ENCODE measurements around the gene TAS1R1.

TAS1R1 gene

DNA sequence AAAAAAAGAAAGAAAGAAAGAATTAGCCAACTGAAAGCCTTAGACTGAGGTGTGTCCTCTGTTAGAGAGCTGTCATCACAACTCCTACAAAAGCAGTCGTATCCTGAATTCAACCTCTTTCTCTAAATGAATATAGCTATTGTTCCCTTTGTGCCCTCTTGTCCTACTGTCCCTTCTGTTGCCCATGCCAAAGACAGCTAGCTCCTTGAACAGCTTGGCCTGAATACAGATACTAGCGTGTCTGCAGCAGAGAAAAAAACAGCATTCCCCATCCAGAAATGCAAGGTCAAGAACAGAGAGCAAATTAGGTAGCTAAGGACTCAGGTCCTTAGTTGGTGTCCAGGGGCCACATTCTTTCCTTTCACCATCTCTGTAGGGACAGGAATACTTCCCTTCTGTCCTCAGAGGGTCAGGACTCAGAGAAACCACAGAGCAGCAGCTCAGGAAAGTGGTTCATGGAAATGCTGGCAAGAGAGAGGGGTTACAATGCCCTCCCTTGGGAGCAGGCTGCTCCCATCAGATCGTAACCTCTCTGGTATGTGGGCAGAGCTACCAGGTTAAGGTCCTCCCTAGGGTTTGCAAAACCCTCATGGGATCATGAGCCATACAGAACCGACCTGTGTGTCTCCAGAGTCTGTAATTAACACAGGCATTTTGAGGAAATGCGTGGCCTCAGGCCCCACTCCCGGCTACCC, 22.9 kb downstream of the TAS1R1 start:
- H3K9me3 ChIP-seq (ENCODE audit: insufficient read depth, low read length, severe bottlenecking), result no peaks in the 10 kb centered on the region
- no peaks in the 10 kb centered on the region for H3K27me3 ChIP-seq (ENCODE audit: insufficient read depth, low read length, poor library complexity)
- H3K9ac ChIP-seq (ENCODE audit: low read depth, low read length), result no peak overlapping the region
- peaks cover 10% of the 10 kb centered on the region; the same call in 1 of the 2 replicates for H3K36me3 ChIP-seq (ENCODE audit: insufficient read depth, low read length)
- H3K4me1 ChIP-seq (ENCODE audit: insufficient read depth, low read length), result peaks cover 31% of the 10 kb centered on the region
- H3K4me3 ChIP-seq (ENCODE audit: low read depth in 1 of 2, low read length in 2 of 2), result no peak overlapping the region
- H3K79me2 ChIP-seq (ENCODE audit: insufficient read depth, low read length), result peaks cover 26% of the 10 kb centered on the region
- ATAC-seq (ENCODE audit: insufficient read depth, low read depth) (no peak), DNase-seq (no peak)
- H3K27ac ChIP-seq (ENCODE audit: low read length), result no peak overlapping the region
- peaks cover 12% of the 10 kb centered on the region for H4K20me1 ChIP-seq (ENCODE audit: insufficient read depth, low read length)
- no peak overlapping the region for H3K4me2 ChIP-seq (ENCODE audit: insufficient read depth, low read length)
- no peak overlapping the region for H2AFZ ChIP-seq (ENCODE audit: low read depth, low read length)
- no peak for TF ChIP-seq EZH2 (IDR thresholded peaks at IDR 0.05; ENCODE audit: borderline replicate concordance, low read depth, low read length, severe bottlenecking)
- TF ChIP-seq, protein P1, sequence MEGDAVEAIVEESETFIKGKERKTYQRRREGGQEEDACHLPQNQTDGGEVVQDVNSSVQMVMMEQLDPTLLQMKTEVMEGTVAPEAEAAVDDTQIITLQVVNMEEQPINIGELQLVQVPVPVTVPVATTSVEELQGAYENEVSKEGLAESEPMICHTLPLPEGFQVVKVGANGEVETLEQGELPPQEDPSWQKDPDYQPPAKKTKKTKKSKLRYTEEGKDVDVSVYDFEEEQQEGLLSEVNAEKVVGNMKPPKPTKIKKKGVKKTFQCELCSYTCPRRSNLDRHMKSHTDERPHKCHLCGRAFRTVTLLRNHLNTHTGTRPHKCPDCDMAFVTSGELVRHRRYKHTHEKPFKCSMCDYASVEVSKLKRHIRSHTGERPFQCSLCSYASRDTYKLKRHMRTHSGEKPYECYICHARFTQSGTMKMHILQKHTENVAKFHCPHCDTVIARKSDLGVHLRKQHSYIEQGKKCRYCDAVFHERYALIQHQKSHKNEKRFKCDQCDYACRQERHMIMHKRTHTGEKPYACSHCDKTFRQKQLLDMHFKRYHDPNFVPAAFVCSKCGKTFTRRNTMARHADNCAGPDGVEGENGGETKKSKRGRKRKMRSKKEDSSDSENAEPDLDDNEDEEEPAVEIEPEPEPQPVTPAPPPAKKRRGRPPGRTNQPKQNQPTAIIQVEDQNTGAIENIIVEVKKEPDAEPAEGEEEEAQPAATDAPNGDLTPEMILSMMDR (IDR thresholded peaks at IDR 0.05; ENCODE audit: borderline replicate concordance, extremely low read depth, low read length, poor library complexity, severe bottlenecking), result no peak

DNA sequence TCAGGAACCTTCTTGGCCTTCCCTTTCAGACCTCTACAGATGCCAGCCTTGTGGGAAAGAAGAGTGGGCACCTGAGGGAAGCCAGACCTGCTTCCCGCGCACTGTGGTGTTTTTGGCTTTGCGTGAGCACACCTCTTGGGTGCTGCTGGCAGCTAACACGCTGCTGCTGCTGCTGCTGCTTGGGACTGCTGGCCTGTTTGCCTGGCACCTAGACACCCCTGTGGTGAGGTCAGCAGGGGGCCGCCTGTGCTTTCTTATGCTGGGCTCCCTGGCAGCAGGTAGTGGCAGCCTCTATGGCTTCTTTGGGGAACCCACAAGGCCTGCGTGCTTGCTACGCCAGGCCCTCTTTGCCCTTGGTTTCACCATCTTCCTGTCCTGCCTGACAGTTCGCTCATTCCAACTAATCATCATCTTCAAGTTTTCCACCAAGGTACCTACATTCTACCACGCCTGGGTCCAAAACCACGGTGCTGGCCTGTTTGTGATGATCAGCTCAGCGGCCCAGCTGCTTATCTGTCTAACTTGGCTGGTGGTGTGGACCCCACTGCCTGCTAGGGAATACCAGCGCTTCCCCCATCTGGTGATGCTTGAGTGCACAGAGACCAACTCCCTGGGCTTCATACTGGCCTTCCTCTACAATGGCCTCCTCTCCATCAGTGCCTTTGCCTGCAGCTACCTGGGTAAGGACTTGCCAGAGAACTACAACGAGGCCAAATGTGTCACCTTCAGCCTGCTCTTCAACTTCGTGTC, 23.7 kb downstream of the TAS1R1 start:
- ATAC-seq (ENCODE audit: insufficient read depth, low read depth) (no peak), DNase-seq (no peak)
- Histone ChIP-seq H3K9ac (ENCODE audit: low read depth, low read length) (peak overlapping the region; percentile 75; the same call in 1 of the 2 replicates), H3K79me2 (ENCODE audit: insufficient read depth, low read length) (peaks cover 26% of the 10 kb centered on the region), H2AFZ (ENCODE audit: low read depth, low read length) (peak overlapping the region; percentile 76), H3K4me3 (ENCODE audit: low read depth in 1 of 2, low read length in 2 of 2) (peak overlapping the region in 1 of 2 experiments; percentile 96; a peak in 1 of 4 replicates), H3K27ac (ENCODE audit: low read length) (peak overlapping the region; percentile 67), H3K36me3 (ENCODE audit: insufficient read depth, low read length) (peaks cover 10% of the 10 kb centered on the region; the same call in 1 of the 2 replicates), H3K4me2 (ENCODE audit: insufficient read depth, low read length) (peak overlapping the region; percentile 100), H3K9me3 (ENCODE audit: insufficient read depth, low read length, severe bottlenecking) (no peaks in the 10 kb centered on the region), H3K27me3 (ENCODE audit: insufficient read depth, low read length, poor library complexity) (no peaks in the 10 kb centered on the region), H4K20me1 (ENCODE audit: insufficient read depth, low read length) (peaks cover 12% of the 10 kb centered on the region), H3K4me1 (ENCODE audit: insufficient read depth, low read length) (peaks cover 31% of the 10 kb centered on the region)
- no peak for TF ChIP-seq EZH2 (IDR thresholded peaks at IDR 0.05; ENCODE audit: borderline replicate concordance, low read depth, low read length, severe bottlenecking)
- TF ChIP-seq, protein P1 (IDR thresholded peaks at IDR 0.05; ENCODE audit: borderline replicate concordance, extremely low read depth, low read length, poor library complexity, severe bottlenecking), result no peak

DNA sequence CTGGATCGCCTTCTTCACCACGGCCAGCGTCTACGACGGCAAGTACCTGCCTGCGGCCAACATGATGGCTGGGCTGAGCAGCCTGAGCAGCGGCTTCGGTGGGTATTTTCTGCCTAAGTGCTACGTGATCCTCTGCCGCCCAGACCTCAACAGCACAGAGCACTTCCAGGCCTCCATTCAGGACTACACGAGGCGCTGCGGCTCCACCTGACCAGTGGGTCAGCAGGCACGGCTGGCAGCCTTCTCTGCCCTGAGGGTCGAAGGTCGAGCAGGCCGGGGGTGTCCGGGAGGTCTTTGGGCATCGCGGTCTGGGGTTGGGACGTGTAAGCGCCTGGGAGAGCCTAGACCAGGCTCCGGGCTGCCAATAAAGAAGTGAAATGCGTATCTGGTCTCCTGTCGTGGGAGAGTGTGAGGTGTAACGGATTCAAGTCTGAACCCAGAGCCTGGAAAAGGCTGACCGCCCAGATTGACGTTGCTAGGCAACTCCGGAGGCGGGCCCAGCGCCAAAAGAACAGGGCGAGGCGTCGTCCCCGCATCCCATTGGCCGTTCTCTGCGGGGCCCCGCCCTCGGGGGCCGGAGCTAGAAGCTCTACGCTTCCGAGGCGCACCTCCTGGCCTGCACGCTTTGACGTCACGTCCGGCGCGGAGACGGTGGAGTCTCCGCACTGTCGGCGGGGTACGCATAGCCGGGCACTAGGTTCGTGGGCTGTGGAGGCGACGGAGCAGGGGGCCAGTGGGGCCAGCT, 24.4 kb downstream of the TAS1R1 start, which contains the start of gene ZBTB48:
Gene ZBTB48 (plus strand): TSS at position 621 of the 745 bp plus-strand sequence. CDS start 616 bp downstream, outside the sequence.
- peak within 1 kb of the TSS; percentile 77 for H2AFZ ChIP-seq (ENCODE audit: low read depth, low read length)
- H3K36me3 ChIP-seq (ENCODE audit: insufficient read depth, low read length), result peaks cover 10% of the 10 kb centered on the region; the same call in 1 of the 2 replicates
- peak; percentile 99 for ATAC-seq (ENCODE audit: insufficient read depth, low read depth)

More for the DNA sequence above, 24.4 kb downstream of the TAS1R1 start, which contains the start of gene ZBTB48:
- H3K9me3 ChIP-seq (ENCODE audit: insufficient read depth, low read length, severe bottlenecking), result no peaks in the 10 kb centered on the region
- peak within 1 kb of the TSS; percentile 75 for H3K9ac ChIP-seq (ENCODE audit: low read depth, low read length)
- TF ChIP-seq, protein P1 (IDR thresholded peaks at IDR 0.05; ENCODE audit: borderline replicate concordance, extremely low read depth, low read length, poor library complexity, severe bottlenecking), result no peak
- no peak for TF ChIP-seq EZH2 (IDR thresholded peaks at IDR 0.05; ENCODE audit: borderline replicate concordance, low read depth, low read length, severe bottlenecking)
- peak within 1 kb of the TSS; percentile 75 to 96; a peak in 3 of 4 replicates for H3K4me3 ChIP-seq (ENCODE audit: low read depth in 1 of 2, low read length in 2 of 2)
- peak within 1 kb of the TSS; percentile 100 for H3K4me2 ChIP-seq (ENCODE audit: insufficient read depth, low read length)
- H4K20me1 ChIP-seq (ENCODE audit: insufficient read depth, low read length), result peaks cover 16% of the 10 kb centered on the region
- peaks cover 31% of the 10 kb centered on the region for H3K4me1 ChIP-seq (ENCODE audit: insufficient read depth, low read length)
- H3K27ac ChIP-seq (ENCODE audit: low read length), result peak within 1 kb of the TSS; percentile 68
- peaks cover 26% of the 10 kb centered on the region for H3K79me2 ChIP-seq (ENCODE audit: insufficient read depth, low read length)
- peak; percentile 97 for DNase-seq
- H3K27me3 ChIP-seq (ENCODE audit: insufficient read depth, low read length, poor library complexity), result no peaks in the 10 kb centered on the region

Measured in DND-41 (cell line).